ENCODE results near the gene ASPSCR1.

- TF ChIP-seq, protein P1, sequence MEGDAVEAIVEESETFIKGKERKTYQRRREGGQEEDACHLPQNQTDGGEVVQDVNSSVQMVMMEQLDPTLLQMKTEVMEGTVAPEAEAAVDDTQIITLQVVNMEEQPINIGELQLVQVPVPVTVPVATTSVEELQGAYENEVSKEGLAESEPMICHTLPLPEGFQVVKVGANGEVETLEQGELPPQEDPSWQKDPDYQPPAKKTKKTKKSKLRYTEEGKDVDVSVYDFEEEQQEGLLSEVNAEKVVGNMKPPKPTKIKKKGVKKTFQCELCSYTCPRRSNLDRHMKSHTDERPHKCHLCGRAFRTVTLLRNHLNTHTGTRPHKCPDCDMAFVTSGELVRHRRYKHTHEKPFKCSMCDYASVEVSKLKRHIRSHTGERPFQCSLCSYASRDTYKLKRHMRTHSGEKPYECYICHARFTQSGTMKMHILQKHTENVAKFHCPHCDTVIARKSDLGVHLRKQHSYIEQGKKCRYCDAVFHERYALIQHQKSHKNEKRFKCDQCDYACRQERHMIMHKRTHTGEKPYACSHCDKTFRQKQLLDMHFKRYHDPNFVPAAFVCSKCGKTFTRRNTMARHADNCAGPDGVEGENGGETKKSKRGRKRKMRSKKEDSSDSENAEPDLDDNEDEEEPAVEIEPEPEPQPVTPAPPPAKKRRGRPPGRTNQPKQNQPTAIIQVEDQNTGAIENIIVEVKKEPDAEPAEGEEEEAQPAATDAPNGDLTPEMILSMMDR (conservative IDR thresholded peaks at IDR 0.05 in 1 of 2, IDR thresholded peaks at IDR 0.05 in 1 of 2; ENCODE audit: low read depth in 1 of 2, low read length in 2 of 2): no peak
- TF ChIP-seq EZH2 (IDR thresholded peaks at IDR 0.05; ENCODE audit: low read length, missing control alignments): no peak
Measured at GRCh38 chr17:81939218-81939617, 38.2 kb upstream of the ASPSCR1 start.
